ENCODE measurements around the gene SLC10A1. TPM values are rescaled to one million over a fixed set of nuclear protein-coding genes. Genes with fewer than 3 reads are reported as not detected.

The SLC10A1 gene
- total RNA-seq, 1 donor from 2014 or later: not detected

GRCh38 chr14:69841656-69842055 is 44.6 kb upstream of the SLC10A1 start:
- peaks cover 4% of the 10 kb centered on the region for H3K27me3 ChIP-seq (ENCODE audit: control insufficient read depth, insufficient read depth, low read length)
- no peak for FAIRE-seq

GRCh38 chr14:69839661-69840060 is 42.6 kb upstream of the SLC10A1 start:
- no peak for TF ChIP-seq CTCF (IDR thresholded peaks at IDR 0.05; ENCODE audit: insufficient read depth, low read length, severe bottlenecking)
- FAIRE-seq: peak; percentile 96
- DNase-seq (ENCODE audit: low read depth): no peak
- no peak overlapping the region for H3K4me3 ChIP-seq (ENCODE audit: low read depth, low read length)
- no peaks in the 10 kb centered on the region for H3K36me3 ChIP-seq (ENCODE audit: control insufficient read depth, insufficient read depth, low read length)
- H3K27me3 ChIP-seq (ENCODE audit: control insufficient read depth, insufficient read depth, low read length): peaks cover 4% of the 10 kb centered on the region

More at GRCh38 chr14:69841656-69842055, 44.6 kb upstream of the SLC10A1 start:
- DNase-seq (ENCODE audit: low read depth): no peak
- no peak overlapping the region for H3K4me3 ChIP-seq (ENCODE audit: low read depth, low read length)
- H3K36me3 ChIP-seq (ENCODE audit: control insufficient read depth, insufficient read depth, low read length): no peaks in the 10 kb centered on the region
- TF ChIP-seq CTCF (IDR thresholded peaks at IDR 0.05; ENCODE audit: insufficient read depth, low read length, severe bottlenecking): no peak

GRCh38 chr14:69838881-69839416 is 41.9 kb upstream of the SLC10A1 start:
- Histone ChIP-seq H3K36me3 (ENCODE audit: control insufficient read depth, insufficient read depth, low read length) (no peaks in the 10 kb centered on the region), H3K27me3 (ENCODE audit: control insufficient read depth, insufficient read depth, low read length) (peaks cover 4% of the 10 kb centered on the region), H3K4me3 (ENCODE audit: low read depth, low read length) (no peak overlapping the region)
- DNase-seq (ENCODE audit: low read depth) (no peak), FAIRE-seq (peak; percentile 23)
- TF ChIP-seq CTCF (IDR thresholded peaks at IDR 0.05; ENCODE audit: insufficient read depth, low read length, severe bottlenecking): no peak

- TF ChIP-seq CTCF (IDR thresholded peaks at IDR 0.05; ENCODE audit: insufficient read depth, low read length, severe bottlenecking): no peak
- no peaks in the 10 kb centered on the region for H3K36me3 ChIP-seq (ENCODE audit: control insufficient read depth, insufficient read depth, low read length)
- FAIRE-seq (no peak), DNase-seq (ENCODE audit: low read depth) (no peak)
- H3K4me3 ChIP-seq (ENCODE audit: low read depth, low read length): no peak overlapping the region
- no peaks in the 10 kb centered on the region for H3K27me3 ChIP-seq (ENCODE audit: control insufficient read depth, insufficient read depth, low read length)
Observed at GRCh38 chr14:69828879-69829278, 31.8 kb upstream of the SLC10A1 start.

GRCh38 chr14:69828354-69828753 is 31.3 kb upstream of the SLC10A1 start:
- no peak for DNase-seq (ENCODE audit: low read depth)
- H3K36me3 ChIP-seq (ENCODE audit: control insufficient read depth, insufficient read depth, low read length): no peaks in the 10 kb centered on the region
- H3K27me3 ChIP-seq (ENCODE audit: control insufficient read depth, insufficient read depth, low read length): no peaks in the 10 kb centered on the region
- H3K4me3 ChIP-seq (ENCODE audit: low read depth, low read length): no peak overlapping the region
- no peak for TF ChIP-seq CTCF (IDR thresholded peaks at IDR 0.05; ENCODE audit: insufficient read depth, low read length, severe bottlenecking)
- FAIRE-seq: no peak

- FAIRE-seq (peak; percentile 86), DNase-seq (ENCODE audit: low read depth) (peak; percentile 96)
- TF ChIP-seq CTCF (IDR thresholded peaks at IDR 0.05; ENCODE audit: insufficient read depth, low read length, severe bottlenecking): no peak
- no peaks in the 10 kb centered on the region for H3K36me3 ChIP-seq (ENCODE audit: control insufficient read depth, insufficient read depth, low read length)
- no peaks in the 10 kb centered on the region for H3K27me3 ChIP-seq (ENCODE audit: control insufficient read depth, insufficient read depth, low read length)
- no peak overlapping the region for H3K4me3 ChIP-seq (ENCODE audit: low read depth, low read length)
Observed at GRCh38 chr14:69827560-69827959, 30.5 kb upstream of the SLC10A1 start.
